HepG2 (cell line): ENCODE measurements around the gene PRKAR1B. TPM values are rescaled to one million over a fixed set of nuclear protein-coding genes. Genes with fewer than 3 reads are reported as not detected.

Source experiments
- ATAC-seq: fragments of 200-7000 bp; cut with Tn5 transposase; 3 replicates; pipeline ENCODE4 v1.9.1; 2020; ENCODE audit warnings: mild to moderate bottlenecking, moderate library complexity
- BruUV-seq: library from RNA; stranded (reverse); fragments of 400-500 nt; replicated peaks from 2 replicates; lab custom pipeline; 2021; lab: Mats Ljungman, UMichigan
- CTCF ChIA-PET: fragments of 300-600 bp; formaldehyde crosslinking; extraction: SDS; loops from one replicate; lab custom pipeline; 2021; ENCODE audit warnings: low total read pairs, inconsistent platforms, low intra/inter-chr PET ratio; lab: Yijun Ruan, JAX
- POLR2A ChIA-PET: fragments of 350-600 bp; sonication (Branson Sonifier 250); formaldehyde crosslinking; loops from one replicate; lab custom pipeline; 2020; ENCODE audit warnings: antibody characterized with exemption, inconsistent platforms; lab: Yijun Ruan, JAX
- DNase-seq: peaks from one replicate; pipeline ENCODE4 v3.0.0-alpha.2; 2015; ENCODE audit warnings: low spot score
- FAIRE-seq: peaks from 3 replicates; lab custom pipeline; 2011; peaks lifted over from hg19 to GRCh38; lab: Jason Lieb, UNC
- H2AFZ ChIP-seq: one replicate; pipeline ENCODE4 v1.6.1; 2011; ENCODE audit warnings: low read length, inconsistent platforms
- H3K27ac ChIP-seq: fragments of 300-600 bp; 3 replicates; pipeline ENCODE4 v1.8.0; 2011; ENCODE audit warnings: mixed run types, mild to moderate bottlenecking, mixed read lengths, low read length, inconsistent platforms; ENCODE audit not compliant: insufficient read depth; ENCODE audit errors: extremely low read length
- H3K27me3 ChIP-seq, 2 experiments: fragments of 200-600 bp in 1 of 2; 2 replicates in 1 of 2; 3 replicates in 1 of 2; pipeline versions ENCODE4 v1.6.0 to v1.8.0; 2011; ENCODE audit warnings: low read length in 2 of 2, mild to moderate bottlenecking in 2 of 2, moderate library complexity in 2 of 2, inconsistent platforms in 1 of 2; ENCODE audit not compliant: insufficient read depth in 2 of 2, control insufficient read depth in 1 of 2
- H3K36me3 ChIP-seq, 2 experiments: fragments of 200-600 bp in 1 of 2; replicated peaks in 1 of 2; 2 replicates in 1 of 2; 3 replicates in 1 of 2; pipeline versions ENCODE4 v1.5.1 to v1.8.0; 2011; ENCODE audit warnings: low read length in 2 of 2, inconsistent platforms in 1 of 2; ENCODE audit not compliant: insufficient read depth in 2 of 2, control insufficient read depth in 1 of 2
- H3K4me1 ChIP-seq: 2 replicates; pipeline ENCODE4 v1.5.1; 2012; ENCODE audit warnings: low read length, inconsistent platforms; ENCODE audit not compliant: insufficient read depth
- H3K4me2 ChIP-seq: 2 replicates; pipeline ENCODE4 v1.6.0; 2011; ENCODE audit warnings: low read depth, low read length, inconsistent platforms
- H3K4me3 ChIP-seq, 3 experiments: fragments of 200-600 bp in 1 of 3; sonication (generic), shearing (Covaris generic) in 1 of 3; replicated peaks in 1 of 3; 2 replicates each; pipeline ENCODE4 v1.5.1; 2011 to 2016; ENCODE audit warnings: low read length in 3 of 3, inconsistent platforms in 2 of 3, low read depth in 2 of 3, mild to moderate bottlenecking in 2 of 3, control low read depth in 1 of 3, mixed read lengths in 1 of 3; ENCODE audit not compliant: insufficient read depth in 1 of 3
- H3K79me2 ChIP-seq: one replicate; pipeline ENCODE4 v1.6.1; 2011; ENCODE audit warnings: low read length, inconsistent platforms; ENCODE audit not compliant: insufficient read depth
- H3K9ac ChIP-seq: 2 replicates; pipeline ENCODE4 v1.6.0; 2011; ENCODE audit warnings: mild to moderate bottlenecking, low read depth, low read length, inconsistent platforms; ENCODE audit not compliant: insufficient read depth
- H3K9me3 ChIP-seq: 2 replicates; pipeline ENCODE4 v1.5.1; 2012; ENCODE audit warnings: mild to moderate bottlenecking, low read length
- H4K20me1 ChIP-seq: 2 replicates; pipeline ENCODE4 v1.6.0; 2011; ENCODE audit warnings: inconsistent platforms, mild to moderate bottlenecking, low read length, moderate library complexity; ENCODE audit not compliant: insufficient read depth
- DR1 ChIP-seq: sonication (generic); formaldehyde crosslinking; IDR thresholded peaks from 2 replicates; pipeline ENCODE4 v1.8.0; 2021; ENCODE audit warnings: mild to moderate bottlenecking, missing genetic modification reagents, inconsistent platforms
- HMGXB3 ChIP-seq: sonication (generic); formaldehyde crosslinking; IDR thresholded peaks from 2 replicates; pipeline ENCODE4 v1.4.0; 2020; ENCODE audit warnings: missing genetic modification reagents, borderline replicate concordance
- MIXL1 ChIP-seq: IDR thresholded peaks from 2 replicates; pipeline ENCODE4 v1.6.1; 2016
- PCBP1 ChIP-seq: fragments of 200-400 bp; formaldehyde crosslinking; IDR thresholded peaks from 2 replicates; pipeline ENCODE4 v1.6.1; 2017; ENCODE audit warnings: mild to moderate bottlenecking, low read depth, low read length, borderline replicate concordance
- PTBP1 ChIP-seq: fragments of 200-400 bp; formaldehyde crosslinking; IDR thresholded peaks from 2 replicates; pipeline ENCODE4 v1.6.1; 2018; ENCODE audit warnings: low read length, low read depth; ENCODE audit not compliant: poor library complexity, severe bottlenecking
- TFDP1 ChIP-seq: IDR thresholded peaks from 2 replicates; pipeline ENCODE4 v1.6.1; 2016; ENCODE audit warnings: missing compliant biosample characterization, missing genetic modification reagents, borderline replicate concordance
- ZNF350 ChIP-seq: sonication (generic); formaldehyde crosslinking; IDR thresholded peaks from 2 replicates; pipeline ENCODE4 v1.4.0; 2020; ENCODE audit warnings: mild to moderate bottlenecking, low read depth, missing genetic modification reagents, borderline replicate concordance
- ZNF354B ChIP-seq: sonication (generic); formaldehyde crosslinking; IDR thresholded peaks from 2 replicates; pipeline ENCODE4 v1.8.0; 2022; ENCODE audit warnings: mild to moderate bottlenecking, missing genetic modification reagents
- ZNF605 ChIP-seq: sonication (generic); formaldehyde crosslinking; IDR thresholded peaks from 2 replicates; pipeline ENCODE4 v1.8.0; 2022; ENCODE audit warnings: mild to moderate bottlenecking, missing genetic modification reagents
- WGBS: methylation state at CpG from one replicate; pipeline ENCODE4 v1.1.6; 2017; ENCODE audit warnings: low lambda C conversion rate; 5-methylcytosine and 5-hydroxymethylcytosine counted together
- in situ Hi-C: cut with HindIII; loops from 2 replicates; pipeline ENCODE4 v1.10.0; 2017; ENCODE audit warnings: low pct_unique_long_range_greater_than_20kb; ENCODE audit not compliant: extremely low pct_ligation_motif_present
- intact Hi-C: fragments of 100-400 bp; cut with micrococcal nuclease; formaldehyde crosslinking; loops from one replicate; pipeline ENCODE4 v1.10.0; 2022; ENCODE audit not compliant: unreplicated experiment
- polyA plus RNA-seq, 8 experiments: library from polyadenylated mRNA; depleted of rRNA in 3 of 8; stranded (reverse) in 7 of 8; unstranded in 1 of 8; fragments of >200 nt; fragmentation: Illumina TruSeq in 4 of 8; extraction: Trizol in 4 of 8; gene quantifications; 2 replicates each; pipeline versions ENCODE4 v1.2.1 to v1.2.3, GENCODE V29; 2011 to 2016; ENCODE audit warnings: low read depth in 4 of 8, missing spikeins in 1 of 8, mixed read lengths in 1 of 8; ENCODE audit not compliant: insufficient read depth in 1 of 8
- total RNA-seq, 5 experiments: library from RNA; depleted of rRNA; stranded (reverse); fragments of >200 nt; fragmentation: Illumina TruSeq; extraction: Trizol; gene quantifications; 2 replicates each; pipeline ENCODE4 v1.2.3, GENCODE V29; 2016; ENCODE audit warnings: low read depth in 1 of 5
- TF ChIP-seq, protein P1 (sequence below): IDR thresholded peaks from 2 replicates; pipeline ENCODE4 v1.6.1; 2016; ENCODE audit warnings: low read depth, missing genetic modification reagents, missing compliant biosample characterization
- TF ChIP-seq, protein P2 (sequence below): IDR thresholded peaks from 2 replicates; pipeline ENCODE4 v1.6.1; 2016

Gene PRKAR1B
- total and polyA plus RNA-seq, 2 of the 13 experiments (the other 11 are each of a cell fraction or from before 2014, with no cell fraction given): 7.9 to 28.2 TPM

- DNase-seq (no peak), FAIRE-seq (no peak), ATAC-seq (no peak)
- H3K79me2 ChIP-seq: no peaks in the 10 kb centered on the region
- H3K4me3 ChIP-seq: no peak overlapping the region
- intact Hi-C loops: no loop called here
- peaks cover 11 to 28% of the 10 kb centered on the region in 2 experiments; a peak in 4 of 5 replicates for H3K36me3 ChIP-seq
- POLR2A ChIA-PET: no interaction called here
- no TSS peak for BruUV-seq
- H3K27ac ChIP-seq: no peak overlapping the region
- 100% methylated on average over 9 of the region's 30 CpGs for WGBS
- H3K4me1 ChIP-seq: no peaks in the 10 kb centered on the region
- no peak overlapping the region for H3K9ac ChIP-seq
- CTCF ChIA-PET: no interaction called here
- no peaks in the 10 kb centered on the region for H4K20me1 ChIP-seq
- H3K4me2 ChIP-seq: no peak overlapping the region
- H3K9me3 ChIP-seq: no peaks in the 10 kb centered on the region
- in situ Hi-C loops: no loop called here
- no peaks in the 10 kb centered on the region for H3K27me3 ChIP-seq
- H2AFZ ChIP-seq: no peak overlapping the region
- no peak for TF ChIP-seq TFDP1
- TF ChIP-seq ZNF605 (CRISPR knock-in tag): no peak
- TF ChIP-seq HMGXB3 (CRISPR knock-in tag): no peak
- TF ChIP-seq DR1 (CRISPR knock-in tag): no peak
- TF ChIP-seq PTBP1: no peak
- TF ChIP-seq ZNF350 (CRISPR knock-in tag): no peak
- no peak for TF ChIP-seq MIXL1 (CRISPR knock-in tag)
- TF ChIP-seq, protein P1, sequence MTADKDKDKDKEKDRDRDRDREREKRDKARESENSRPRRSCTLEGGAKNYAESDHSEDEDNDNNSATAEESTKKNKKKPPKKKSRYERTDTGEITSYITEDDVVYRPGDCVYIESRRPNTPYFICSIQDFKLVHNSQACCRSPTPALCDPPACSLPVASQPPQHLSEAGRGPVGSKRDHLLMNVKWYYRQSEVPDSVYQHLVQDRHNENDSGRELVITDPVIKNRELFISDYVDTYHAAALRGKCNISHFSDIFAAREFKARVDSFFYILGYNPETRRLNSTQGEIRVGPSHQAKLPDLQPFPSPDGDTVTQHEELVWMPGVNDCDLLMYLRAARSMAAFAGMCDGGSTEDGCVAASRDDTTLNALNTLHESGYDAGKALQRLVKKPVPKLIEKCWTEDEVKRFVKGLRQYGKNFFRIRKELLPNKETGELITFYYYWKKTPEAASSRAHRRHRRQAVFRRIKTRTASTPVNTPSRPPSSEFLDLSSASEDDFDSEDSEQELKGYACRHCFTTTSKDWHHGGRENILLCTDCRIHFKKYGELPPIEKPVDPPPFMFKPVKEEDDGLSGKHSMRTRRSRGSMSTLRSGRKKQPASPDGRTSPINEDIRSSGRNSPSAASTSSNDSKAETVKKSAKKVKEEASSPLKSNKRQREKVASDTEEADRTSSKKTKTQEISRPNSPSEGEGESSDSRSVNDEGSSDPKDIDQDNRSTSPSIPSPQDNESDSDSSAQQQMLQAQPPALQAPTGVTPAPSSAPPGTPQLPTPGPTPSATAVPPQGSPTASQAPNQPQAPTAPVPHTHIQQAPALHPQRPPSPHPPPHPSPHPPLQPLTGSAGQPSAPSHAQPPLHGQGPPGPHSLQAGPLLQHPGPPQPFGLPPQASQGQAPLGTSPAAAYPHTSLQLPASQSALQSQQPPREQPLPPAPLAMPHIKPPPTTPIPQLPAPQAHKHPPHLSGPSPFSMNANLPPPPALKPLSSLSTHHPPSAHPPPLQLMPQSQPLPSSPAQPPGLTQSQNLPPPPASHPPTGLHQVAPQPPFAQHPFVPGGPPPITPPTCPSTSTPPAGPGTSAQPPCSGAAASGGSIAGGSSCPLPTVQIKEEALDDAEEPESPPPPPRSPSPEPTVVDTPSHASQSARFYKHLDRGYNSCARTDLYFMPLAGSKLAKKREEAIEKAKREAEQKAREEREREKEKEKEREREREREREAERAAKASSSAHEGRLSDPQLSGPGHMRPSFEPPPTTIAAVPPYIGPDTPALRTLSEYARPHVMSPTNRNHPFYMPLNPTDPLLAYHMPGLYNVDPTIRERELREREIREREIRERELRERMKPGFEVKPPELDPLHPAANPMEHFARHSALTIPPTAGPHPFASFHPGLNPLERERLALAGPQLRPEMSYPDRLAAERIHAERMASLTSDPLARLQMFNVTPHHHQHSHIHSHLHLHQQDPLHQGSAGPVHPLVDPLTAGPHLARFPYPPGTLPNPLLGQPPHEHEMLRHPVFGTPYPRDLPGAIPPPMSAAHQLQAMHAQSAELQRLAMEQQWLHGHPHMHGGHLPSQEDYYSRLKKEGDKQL (CRISPR knock-in tag): no peak
- no peak for TF ChIP-seq PCBP1
- TF ChIP-seq, protein P2, sequence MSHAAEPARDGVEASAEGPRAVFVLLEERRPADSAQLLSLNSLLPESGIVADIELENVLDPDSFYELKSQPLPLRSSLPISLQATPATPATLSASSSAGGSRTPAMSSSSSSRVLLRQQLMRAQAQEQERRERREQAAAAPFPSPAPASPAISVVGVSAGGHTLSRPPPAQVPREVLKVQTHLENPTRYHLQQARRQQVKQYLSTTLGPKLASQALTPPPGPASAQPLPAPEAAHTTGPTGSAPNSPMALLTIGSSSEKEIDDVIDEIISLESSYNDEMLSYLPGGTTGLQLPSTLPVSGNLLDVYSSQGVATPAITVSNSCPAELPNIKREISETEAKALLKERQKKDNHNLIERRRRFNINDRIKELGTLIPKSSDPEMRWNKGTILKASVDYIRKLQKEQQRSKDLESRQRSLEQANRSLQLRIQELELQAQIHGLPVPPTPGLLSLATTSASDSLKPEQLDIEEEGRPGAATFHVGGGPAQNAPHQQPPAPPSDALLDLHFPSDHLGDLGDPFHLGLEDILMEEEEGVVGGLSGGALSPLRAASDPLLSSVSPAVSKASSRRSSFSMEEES (CRISPR knock-in tag): no peak
- TF ChIP-seq ZNF354B (CRISPR knock-in tag): no peak
Measured at GRCh38 chr7:589781-590575, 137.1 kb downstream of the PRKAR1B start.
